IPS-15b (cell line): ENCODE data around the gene SUPT20H.
"Not testable (repeated sequence)": the region's sequence is repeated elsewhere in the genome, so short reads cannot be mapped to it uniquely, and the experiment has no call there.

ENCODE experiments used
- H3K27me3 ChIP-seq: one replicate; pipeline ENCODE4 v1.6.1; 2013; ENCODE audit warnings: low read length; ENCODE audit not compliant: control insufficient read depth, insufficient read depth
- H3K36me3 ChIP-seq: one replicate; pipeline ENCODE4 v1.6.1; 2013; ENCODE audit warnings: low read length; ENCODE audit not compliant: control insufficient read depth, insufficient read depth
- H3K4me1 ChIP-seq: one replicate; pipeline ENCODE4 v1.6.1; 2013; ENCODE audit warnings: mild to moderate bottlenecking, low read length; ENCODE audit not compliant: control insufficient read depth, insufficient read depth
- H3K4me3 ChIP-seq: one replicate; pipeline ENCODE4 v1.5.1; 2013; ENCODE audit warnings: low read depth, low read length
- H3K9ac ChIP-seq: one replicate; pipeline ENCODE4 v1.6.1; 2013; ENCODE audit warnings: low read depth, mild to moderate bottlenecking, low read length
- H3K9me3 ChIP-seq: one replicate; pipeline ENCODE4 v1.6.1; 2013; ENCODE audit warnings: mild to moderate bottlenecking, low read length; ENCODE audit not compliant: control insufficient read depth, insufficient read depth

The SUPT20H gene

GRCh38 chr13:37068962-37069361, 9.5 kb upstream of the SUPT20H start:
- Histone ChIP-seq H3K4me3 (no peak overlapping the region), H3K4me1 (peaks cover 4% of the 10 kb centered on the region), H3K27me3 (no peaks in the 10 kb centered on the region), H3K9me3 (no peaks in the 10 kb centered on the region), H3K36me3 (no peaks in the 10 kb centered on the region), H3K9ac (no peak overlapping the region)

DNA sequence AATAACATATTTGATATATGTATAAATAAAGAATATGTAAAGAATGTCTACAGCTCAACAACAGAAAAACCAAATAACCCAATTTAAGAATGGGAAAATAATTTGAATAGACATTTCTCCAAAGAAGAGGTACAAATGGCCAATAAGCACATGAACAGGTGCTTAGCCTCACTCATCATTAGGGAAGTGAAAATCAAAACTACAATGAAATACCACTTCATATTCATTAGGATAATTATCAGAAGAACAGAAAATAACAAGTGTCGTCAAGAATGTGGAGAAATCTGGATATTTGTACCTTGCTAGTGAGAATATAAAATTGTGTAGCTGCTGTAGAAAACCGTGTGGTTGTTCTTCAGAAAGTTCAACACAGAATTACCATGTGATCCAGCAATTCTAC, 8.4 kb upstream of the SUPT20H start:
- Histone ChIP-seq H3K27me3 (no peaks in the 10 kb centered on the region), H3K4me3 (no peak overlapping the region), H3K4me1 (peaks cover 4% of the 10 kb centered on the region), H3K9me3 (no peaks in the 10 kb centered on the region), H3K9ac (no peak overlapping the region), H3K36me3 (no peaks in the 10 kb centered on the region)

- H3K27me3 ChIP-seq = no peaks in the 10 kb centered on the region
- H3K4me1 ChIP-seq = peaks cover 4% of the 10 kb centered on the region
- H3K9ac ChIP-seq = no peak overlapping the region
- H3K4me3 ChIP-seq = no peak overlapping the region
- no peaks in the 10 kb centered on the region for H3K9me3 ChIP-seq
- H3K36me3 ChIP-seq = no peaks in the 10 kb centered on the region
These were observed 6.5 kb upstream of the SUPT20H start for GRCh38 chr13:37065890-37066526.

DNA sequence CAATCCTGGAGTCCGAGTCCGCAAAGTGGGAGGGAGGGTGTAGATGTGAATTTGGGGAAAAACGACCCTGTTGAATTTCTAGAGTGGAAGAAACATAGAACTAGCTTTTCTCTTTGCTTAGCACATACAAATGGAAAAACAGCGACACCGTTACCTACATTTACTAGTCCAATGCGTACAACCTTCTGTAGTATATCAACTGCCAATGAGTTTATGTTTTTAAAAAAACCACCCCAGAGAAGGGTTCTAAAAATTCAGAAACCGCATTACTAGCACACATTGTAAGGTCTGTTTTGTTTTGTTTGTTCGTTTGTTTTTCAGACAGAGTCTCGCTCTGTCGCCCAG, 332 bp upstream of the SUPT20H start:
- H3K36me3 ChIP-seq = peaks cover 4% of the 10 kb centered on the region
- H3K4me3 ChIP-seq = peak overlapping the region; percentile 94
- peaks cover 2% of the 10 kb centered on the region for H3K4me1 ChIP-seq
- H3K27me3 ChIP-seq = no peaks in the 10 kb centered on the region
- H3K9me3 ChIP-seq = no peaks in the 10 kb centered on the region
- no peak overlapping the region for H3K9ac ChIP-seq

- H3K36me3 ChIP-seq, H3K4me3 ChIP-seq, H3K27me3 ChIP-seq, H3K4me1 ChIP-seq, H3K9me3 ChIP-seq, H3K9ac ChIP-seq: not testable (repeated sequence)
These were observed 3.3 kb downstream of the SUPT20H start for GRCh38 chr13:37056228-37056627.

GRCh38 chr13:37053111-37053510, 6.4 kb downstream of the SUPT20H start:
- not testable (repeated sequence) for H3K27me3 ChIP-seq, H3K9ac ChIP-seq, H3K36me3 ChIP-seq, H3K4me3 ChIP-seq, H3K9me3 ChIP-seq, H3K4me1 ChIP-seq

- Histone ChIP-seq H3K9me3 (no peaks in the 10 kb centered on the region), H3K36me3 (no peaks in the 10 kb centered on the region), H3K27me3 (no peaks in the 10 kb centered on the region), H3K4me3 (no peak overlapping the region), H3K9ac (no peak overlapping the region), H3K4me1 (no peaks in the 10 kb centered on the region)
These were observed 9.7 kb downstream of the SUPT20H start for GRCh38 chr13:37049810-37050209.

DNA sequence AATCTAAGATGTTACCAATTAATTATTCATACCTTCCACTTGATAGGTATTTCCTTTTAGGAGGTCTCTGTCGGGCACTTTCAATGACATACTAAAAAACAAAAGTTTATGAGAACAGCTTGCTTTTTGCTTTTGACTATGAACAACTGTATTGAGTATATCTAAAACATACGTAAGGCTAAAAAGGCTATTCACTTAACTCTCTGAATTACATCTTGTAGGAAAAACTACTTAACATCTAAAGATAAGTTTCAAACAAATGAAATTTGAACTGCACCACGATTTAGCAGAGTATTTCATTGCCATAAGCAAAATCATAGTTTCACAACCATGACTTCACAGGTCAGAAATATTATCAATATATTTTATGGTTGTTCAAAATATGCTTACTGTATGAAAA, 11.6 kb downstream of the SUPT20H start:
- H3K4me1 ChIP-seq = no peaks in the 10 kb centered on the region
- H3K36me3 ChIP-seq = no peaks in the 10 kb centered on the region
- no peak overlapping the region for H3K4me3 ChIP-seq
- H3K27me3 ChIP-seq = no peaks in the 10 kb centered on the region
- no peaks in the 10 kb centered on the region for H3K9me3 ChIP-seq
- H3K9ac ChIP-seq = no peak overlapping the region

GRCh38 chr13:37047032-37047431, 12.5 kb downstream of the SUPT20H start:
- H3K36me3 ChIP-seq = peaks cover 4% of the 10 kb centered on the region
- no peaks in the 10 kb centered on the region for H3K4me1 ChIP-seq
- H3K4me3 ChIP-seq = no peak overlapping the region
- H3K27me3 ChIP-seq = no peaks in the 10 kb centered on the region
- no peak overlapping the region for H3K9ac ChIP-seq
- no peaks in the 10 kb centered on the region for H3K9me3 ChIP-seq

DNA sequence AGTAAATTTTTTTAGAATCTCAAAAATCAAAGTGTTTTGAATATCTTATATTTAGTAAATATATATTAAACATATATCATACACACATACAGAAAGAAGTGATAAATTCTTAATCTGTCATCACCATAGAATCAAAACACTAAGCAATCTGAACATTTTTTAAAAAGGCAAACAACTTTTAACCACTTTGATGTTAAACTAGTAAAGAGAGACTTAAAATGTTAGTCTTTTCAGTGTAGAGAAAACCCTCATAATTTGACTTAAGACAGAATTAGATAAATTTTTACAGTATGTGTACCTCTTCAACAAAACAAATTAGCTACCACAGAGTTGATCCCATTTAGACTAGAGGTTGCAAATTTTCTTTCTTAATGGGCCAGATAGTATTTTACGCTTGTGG, 13.4 kb downstream of the SUPT20H start:
- Histone ChIP-seq H3K4me3 (no peak overlapping the region), H3K9ac (no peak overlapping the region), H3K4me1 (no peaks in the 10 kb centered on the region), H3K27me3 (no peaks in the 10 kb centered on the region), H3K36me3 (peaks cover 8% of the 10 kb centered on the region), H3K9me3 (no peaks in the 10 kb centered on the region)

DNA sequence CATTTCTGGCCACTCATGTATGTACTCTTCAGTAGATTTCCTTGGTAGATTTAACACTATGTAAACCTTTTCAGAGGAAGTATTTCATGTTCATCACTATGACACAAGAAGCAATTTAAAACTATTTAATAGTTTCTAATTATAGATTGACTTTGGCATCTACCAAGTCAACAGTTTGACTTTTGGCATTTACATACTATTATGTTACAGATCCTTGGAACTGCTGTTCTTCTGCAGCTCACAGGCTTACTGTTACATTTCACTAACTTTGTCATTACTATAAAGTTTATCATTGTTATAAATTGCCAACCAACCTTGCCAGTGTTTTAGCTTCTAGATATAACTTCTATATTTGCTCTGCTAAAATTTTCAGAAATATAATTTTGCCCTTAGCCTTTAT, 18.7 kb downstream of the SUPT20H start:
- Histone ChIP-seq H3K9ac (no peak overlapping the region), H3K36me3 (peaks cover 8% of the 10 kb centered on the region), H3K27me3 (no peaks in the 10 kb centered on the region), H3K4me3 (no peak overlapping the region), H3K4me1 (no peaks in the 10 kb centered on the region), H3K9me3 (no peaks in the 10 kb centered on the region)

- H3K27me3 ChIP-seq = no peaks in the 10 kb centered on the region
- H3K9me3 ChIP-seq = no peaks in the 10 kb centered on the region
- no peak overlapping the region for H3K9ac ChIP-seq
- no peaks in the 10 kb centered on the region for H3K4me1 ChIP-seq
- H3K36me3 ChIP-seq = peaks cover 8% of the 10 kb centered on the region
- no peak overlapping the region for H3K4me3 ChIP-seq
These were observed 19.6 kb downstream of the SUPT20H start for GRCh38 chr13:37039896-37040295.
